ENCODE measurements around the gene EPS8.

DNA sequence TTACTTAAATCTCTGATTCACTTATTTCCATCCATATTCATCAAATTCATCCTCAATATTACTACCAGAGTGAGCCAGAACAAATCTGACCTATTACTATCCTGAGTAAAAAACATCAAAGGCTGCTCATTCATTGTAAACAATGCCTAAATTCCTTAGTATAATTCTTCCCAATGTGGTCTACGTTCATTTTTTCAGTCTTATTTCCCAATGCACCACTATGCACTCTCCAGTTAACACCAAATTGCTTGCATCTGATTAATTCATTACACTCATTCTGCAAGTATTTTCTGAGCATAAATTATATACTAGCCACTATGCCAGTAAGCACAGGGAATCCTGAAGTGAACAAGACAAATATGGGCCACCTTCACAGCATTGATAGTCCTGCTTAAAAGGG lies 110.0 kb downstream of the EPS8 start:
- no peak for TF ChIP-seq EZH2 (IDR thresholded peaks at IDR 0.05; ENCODE audit: low read length)
- TF ChIP-seq, protein P1, sequence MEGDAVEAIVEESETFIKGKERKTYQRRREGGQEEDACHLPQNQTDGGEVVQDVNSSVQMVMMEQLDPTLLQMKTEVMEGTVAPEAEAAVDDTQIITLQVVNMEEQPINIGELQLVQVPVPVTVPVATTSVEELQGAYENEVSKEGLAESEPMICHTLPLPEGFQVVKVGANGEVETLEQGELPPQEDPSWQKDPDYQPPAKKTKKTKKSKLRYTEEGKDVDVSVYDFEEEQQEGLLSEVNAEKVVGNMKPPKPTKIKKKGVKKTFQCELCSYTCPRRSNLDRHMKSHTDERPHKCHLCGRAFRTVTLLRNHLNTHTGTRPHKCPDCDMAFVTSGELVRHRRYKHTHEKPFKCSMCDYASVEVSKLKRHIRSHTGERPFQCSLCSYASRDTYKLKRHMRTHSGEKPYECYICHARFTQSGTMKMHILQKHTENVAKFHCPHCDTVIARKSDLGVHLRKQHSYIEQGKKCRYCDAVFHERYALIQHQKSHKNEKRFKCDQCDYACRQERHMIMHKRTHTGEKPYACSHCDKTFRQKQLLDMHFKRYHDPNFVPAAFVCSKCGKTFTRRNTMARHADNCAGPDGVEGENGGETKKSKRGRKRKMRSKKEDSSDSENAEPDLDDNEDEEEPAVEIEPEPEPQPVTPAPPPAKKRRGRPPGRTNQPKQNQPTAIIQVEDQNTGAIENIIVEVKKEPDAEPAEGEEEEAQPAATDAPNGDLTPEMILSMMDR (optimal IDR thresholded peaks at IDR 0.05 in 1 of 3, IDR thresholded peaks at IDR 0.05 in 1 of 3, conservative IDR thresholded peaks at IDR 0.05 in 1 of 3; ENCODE audit: extremely low read depth in 1 of 3, insufficient read depth in 2 of 3, low read length in 3 of 3): no peak
